SK-N-SH (cell line): ENCODE data around the gene NFAT5. TPM values are rescaled to one million over a fixed set of nuclear protein-coding genes. Genes with fewer than 3 reads are reported as not detected.

Experiments
- CTCF ChIA-PET: fragments of 300-600, 350-600 bp; formaldehyde crosslinking; extraction: SDS; loops from one replicate; lab custom pipeline; 2021; lab: Yijun Ruan, JAX
- POLR2A ChIA-PET: fragments of 350-600 bp; sonication (Branson Sonifier 250); formaldehyde crosslinking; extraction: SDS; loops from one replicate; lab custom pipeline; 2020; ENCODE audit warnings: antibody characterized with exemption, inconsistent platforms; lab: Yijun Ruan, JAX
- DNase-seq: peaks from one replicate; pipeline ENCODE4 v3.0.0; 2012
- H2AFZ ChIP-seq: fragments of 200-600 bp; sonication (generic); 2 replicates; pipeline ENCODE4 v1.8.1; 2016; ENCODE audit warnings: antibody characterized with exemption, mild to moderate bottlenecking, low read depth
- H3F3A ChIP-seq: fragments of 200-600 bp; sonication (generic); replicated peaks from 2 replicates; pipeline ENCODE3; 2016; ENCODE audit warnings: antibody characterized with exemption, mild to moderate bottlenecking; ENCODE audit not compliant: insufficient read depth
- H3K27ac ChIP-seq, 2 experiments: fragments of 200-500 bp in 1 of 2; fragments of 200-600 bp in 1 of 2; sonication (Bioruptor generic) in 1 of 2; sonication (generic), shearing (Covaris generic) in 1 of 2; 2 replicates each; pipeline versions ENCODE4 v1.5.1 to v1.6.1; 2014 to 2016; ENCODE audit warnings: low read depth in 2 of 2, inconsistent platforms in 1 of 2, low read length in 1 of 2, mild to moderate bottlenecking in 1 of 2, mixed read lengths in 1 of 2
- H3K27me3 ChIP-seq: fragments of 200-600 bp; sonication (generic), shearing (Covaris generic); 2 replicates; pipeline ENCODE4 v1.6.1; 2016; ENCODE audit warnings: mixed run types; ENCODE audit not compliant: insufficient read depth
- H3K36me3 ChIP-seq, 2 experiments: fragments of 200-500 bp in 1 of 2; fragments of 200-600 bp in 1 of 2; sonication (Bioruptor generic) in 1 of 2; sonication (generic) in 1 of 2; replicated peaks in 1 of 2; 2 replicates each; pipeline versions ENCODE3 to v1.5.1; 2014 to 2016; ENCODE audit warnings: low read length in 1 of 2, mild to moderate bottlenecking in 1 of 2; ENCODE audit not compliant: insufficient read depth in 2 of 2, control insufficient read depth in 1 of 2
- H3K4me1 ChIP-seq, 2 experiments: fragments of 200-500 bp in 1 of 2; fragments of 200-600 bp in 1 of 2; sonication (Bioruptor generic) in 1 of 2; sonication (generic), shearing (Covaris generic) in 1 of 2; 2 replicates each; pipeline versions ENCODE4 v1.5.1 to v1.6.1; 2014 to 2016; ENCODE audit warnings: low read depth in 1 of 2, low read length in 1 of 2, mixed run types in 1 of 2; ENCODE audit not compliant: insufficient read depth in 2 of 2, control insufficient read depth in 1 of 2
- H3K4me2 ChIP-seq: fragments of 200-600 bp; sonication (generic), shearing (Covaris generic); 2 replicates; pipeline ENCODE4 v1.6.1; 2017; ENCODE audit warnings: mixed run types
- H3K4me3 ChIP-seq, 2 experiments: fragments of 200-500 bp in 1 of 2; fragments of 200-600 bp in 1 of 2; sonication (Bioruptor generic) in 1 of 2; sonication (generic), shearing (Covaris generic) in 1 of 2; 2 replicates each; pipeline versions ENCODE4 v1.5.1 to v1.8.1; 2014 to 2016; ENCODE audit warnings: low read depth in 2 of 2, inconsistent platforms in 1 of 2, low read length in 1 of 2, mild to moderate bottlenecking in 1 of 2, mixed read lengths in 1 of 2, moderate library complexity in 1 of 2
- H3K79me2 ChIP-seq: fragments of 200-600 bp; sonication (generic); 2 replicates; pipeline ENCODE4 v1.8.1; 2017; ENCODE audit warnings: mild to moderate bottlenecking; ENCODE audit not compliant: insufficient read depth
- H3K9ac ChIP-seq: fragments of 200-600 bp; sonication (generic); 2 replicates; pipeline ENCODE4 v1.6.1; 2017; ENCODE audit warnings: mixed run types
- H3K9me2 ChIP-seq: fragments of 200-600 bp; sonication (generic); 2 replicates; pipeline ENCODE4 v1.6.1; 2017; ENCODE audit warnings: mixed run types
- H3K9me3 ChIP-seq: fragments of 200-600 bp; sonication (generic); 2 replicates; pipeline ENCODE4 v1.6.1; 2017; ENCODE audit warnings: mixed run types, mild to moderate bottlenecking, moderate library complexity
- H4K20me1 ChIP-seq: fragments of 200-600 bp; sonication (generic); 2 replicates; pipeline ENCODE4 v1.6.1; 2017; ENCODE audit warnings: mild to moderate bottlenecking, mixed run types; ENCODE audit not compliant: insufficient read depth
- CHD2 ChIP-seq: fragments of 150-350 bp; IDR thresholded peaks from 2 replicates; pipeline ENCODE4 v1.6.1; 2018; ENCODE audit warnings: low read length; ENCODE audit not compliant: partially characterized antibody
- CTCF ChIP-seq: fragments of 200-600 bp; sonication (generic); IDR thresholded peaks from 2 replicates; pipeline ENCODE4 v1.6.1; 2017; ENCODE audit warnings: antibody characterized with exemption, mild to moderate bottlenecking, moderate library complexity
- EZH2phosphoT487 ChIP-seq: fragments of 200-600 bp; sonication (generic); IDR thresholded peaks from 2 replicates; pipeline ENCODE4 v1.6.1; 2017; ENCODE audit warnings: low read depth, mixed run types, mild to moderate bottlenecking, antibody characterized with exemption, moderate library complexity, borderline replicate concordance
- FOXM1 ChIP-seq: IDR thresholded peaks from 2 replicates; pipeline ENCODE4 v1.4.0; 2012; ENCODE audit warnings: low read depth, mild to moderate bottlenecking
- GABPA ChIP-seq: IDR thresholded peaks from 2 replicates; pipeline ENCODE4 v1.4.0; 2012; ENCODE audit warnings: low read depth, mild to moderate bottlenecking
- JUND ChIP-seq: IDR thresholded peaks from 2 replicates; pipeline ENCODE4 v1.4.0; 2012
- MAX ChIP-seq: IDR thresholded peaks from 2 replicates; pipeline ENCODE4 v1.4.0; 2012; ENCODE audit warnings: low read depth
- RAD21 ChIP-seq: IDR thresholded peaks from 2 replicates; pipeline ENCODE4 v1.6.1; 2012; ENCODE audit warnings: mild to moderate bottlenecking, low read length
- SMC3 ChIP-seq: IDR thresholded peaks from 2 replicates; pipeline ENCODE4 v1.6.1; 2012; ENCODE audit warnings: low read depth, low read length, improper control_type of control experiment
- TEAD4 ChIP-seq: IDR thresholded peaks from 2 replicates; pipeline ENCODE4 v1.4.0; 2012; ENCODE audit warnings: mild to moderate bottlenecking, borderline replicate concordance; ENCODE audit not compliant: insufficient read depth
- YY1 ChIP-seq: IDR thresholded peaks from 2 replicates; pipeline ENCODE4 v1.4.0; 2012; ENCODE audit warnings: low read depth, mild to moderate bottlenecking
- ZBTB33 ChIP-seq: IDR thresholded peaks from 2 replicates; pipeline ENCODE4 v1.4.0; 2012; ENCODE audit warnings: low read depth, borderline replicate concordance
- WGBS: methylation state at CpG from one replicate; pipeline ENCODE4 v1.1.6; 2017; ENCODE audit warnings: low lambda C conversion rate; 5-methylcytosine and 5-hydroxymethylcytosine counted together
- polyA plus RNA-seq, 3 experiments: library from polyadenylated mRNA; depleted of rRNA; stranded (reverse); fragments of >200 nt; gene quantifications; 2 replicates each; pipeline ENCODE4 v1.2.3, GENCODE V29; 2012
- TF ChIP-seq, protein P1 (sequence below): fragments of 150-350 bp; IDR thresholded peaks from 2 replicates; pipeline ENCODE4 v1.6.1; 2017; ENCODE audit warnings: antibody characterized with exemption, low read length, low read depth, borderline replicate concordance

Gene NFAT5
- polyA plus RNA-seq, 1 of the 3 experiments (the other 2 are of a cell fraction), result 7.2 TPM

DNA sequence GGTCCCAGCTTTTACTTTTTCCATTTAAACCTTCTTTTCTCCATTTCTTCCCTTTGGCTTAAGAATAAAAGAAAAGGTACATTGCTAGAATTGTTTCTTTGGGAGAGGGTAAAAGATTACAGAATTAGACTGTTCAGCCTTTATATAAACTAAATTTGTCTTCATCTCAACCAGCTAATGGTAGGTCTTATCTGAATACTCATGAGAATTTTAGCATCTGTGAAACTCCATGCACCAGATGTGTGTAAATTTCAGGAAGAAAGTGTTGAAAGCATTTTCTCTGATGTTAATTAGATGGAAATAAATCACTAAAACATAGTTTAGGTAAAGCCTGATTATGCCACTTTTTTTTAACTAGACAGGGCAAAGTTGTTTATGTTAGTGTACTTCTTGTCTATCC lies 135.7 kb downstream of the NFAT5 start (continued):
- TF ChIP-seq CHD2, result no peak
- TF ChIP-seq RAD21, result no peak

DNA sequence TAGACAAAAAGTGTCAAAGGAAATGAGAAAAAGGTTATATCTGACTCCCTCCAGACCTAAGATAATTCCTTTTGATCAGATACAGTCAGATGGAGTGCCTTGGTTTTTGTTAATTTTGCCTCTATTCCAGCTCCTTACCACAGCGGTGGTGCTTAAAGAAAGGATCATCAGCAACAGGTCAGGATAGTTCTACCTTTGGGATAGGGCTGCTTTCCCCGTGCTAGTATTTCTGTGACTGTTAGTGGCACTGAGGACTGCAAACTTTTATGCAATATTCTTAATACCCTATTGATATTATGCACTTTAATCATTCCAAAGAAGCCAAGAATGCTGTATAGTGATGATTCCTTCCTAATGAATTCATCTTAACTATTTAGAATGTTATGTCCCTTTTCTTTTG lies 136.1 kb downstream of the NFAT5 start:
- no peak for DNase-seq
- H3K4me2 ChIP-seq, result no peak overlapping the region
- ChIA-PET POLR2A (no interaction called here), CTCF (interaction anchor here (1.5 to 3.1 kb wide), 2 partner anchors 53 to 305 kb away, joined by 5 to 15 read pairs; partner anchors contain the start of gene NOB1)
- H3F3A ChIP-seq, result peaks cover 17% of the 10 kb centered on the region
- no peak overlapping the region for H3K4me3 ChIP-seq
- H3K9me2 ChIP-seq, result no peaks in the 10 kb centered on the region
- no peak for TF ChIP-seq CHD2
- TF ChIP-seq CTCF, result no peak
- TF ChIP-seq MAX, result no peak
- TF ChIP-seq YY1, result no peak
- TF ChIP-seq, protein P1, sequence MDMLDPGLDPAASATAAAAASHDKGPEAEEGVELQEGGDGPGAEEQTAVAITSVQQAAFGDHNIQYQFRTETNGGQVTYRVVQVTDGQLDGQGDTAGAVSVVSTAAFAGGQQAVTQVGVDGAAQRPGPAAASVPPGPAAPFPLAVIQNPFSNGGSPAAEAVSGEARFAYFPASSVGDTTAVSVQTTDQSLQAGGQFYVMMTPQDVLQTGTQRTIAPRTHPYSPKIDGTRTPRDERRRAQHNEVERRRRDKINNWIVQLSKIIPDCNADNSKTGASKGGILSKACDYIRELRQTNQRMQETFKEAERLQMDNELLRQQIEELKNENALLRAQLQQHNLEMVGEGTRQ, result no peak
- TF ChIP-seq SMC3, result no peak
- TF ChIP-seq FOXM1, result no peak
- no peak for TF ChIP-seq ZBTB33
- TF ChIP-seq JUND, result no peak
- no peak for TF ChIP-seq EZH2phosphoT487
- TF ChIP-seq TEAD4, result no peak
- no peak for TF ChIP-seq GABPA
- peaks cover 71 to 72% of the 10 kb centered on the region in 2 experiments for H3K36me3 ChIP-seq
- no peaks in the 10 kb centered on the region for H3K9me3 ChIP-seq
- peaks cover 0 to 5% of the 10 kb centered on the region in 2 experiments; a peak in 2 of 4 replicates for H3K4me1 ChIP-seq
- peaks cover 24% of the 10 kb centered on the region for H3K79me2 ChIP-seq
- H3K9ac ChIP-seq, result no peak overlapping the region
- no peak overlapping the region for H2AFZ ChIP-seq
- WGBS, result 93% methylated on average over 2 of the region's 2 CpGs
- no peak overlapping the region for H3K27ac ChIP-seq
- H3K27me3 ChIP-seq, result no peaks in the 10 kb centered on the region
- no peaks in the 10 kb centered on the region for H4K20me1 ChIP-seq
